ENCODE data around the gene ITM2C. TPM values are rescaled to one million over a fixed set of nuclear protein-coding genes. Genes with fewer than 3 reads are reported as not detected.

Gene ITM2C
- total RNA-seq, 2 experiments from 2014 or later: 25.4 to 26.8 TPM

Other genes with a start within 250 kb of the ITM2C start
- 100 to 1,000 TPM; 156 to 161 TPM for gene CAB39, start 152.1 kb upstream of the ITM2C start, total RNA-seq
- 1 to 10 TPM; 7.3 to 7.4 TPM for gene GPR55, start 60.3 kb downstream of the ITM2C start, total RNA-seq
- under 1 TPM in 1 of 2 experiments, not detected in 1; 0.35 TPM for gene SPATA3, start 131.2 kb downstream of the ITM2C start, total RNA-seq
- under 1 TPM; 0.35 to 0.98 TPM for gene C2orf72, start 172.6 kb downstream of the ITM2C start, total RNA-seq
- 10 to 100 TPM; 79.3 to 80.0 TPM for gene PSMD1, start 191.9 kb downstream of the ITM2C start, total RNA-seq